Medulla oblongata (tissue), 1 donor: ENCODE data around the gene TSLP.

Experiments used
- DNase-seq: peaks from one replicate; pipeline ENCODE4 v3.0.0-alpha.2; 2015; ENCODE audit errors: extremely low spot score

Gene TSLP

GRCh38 chr5:111071413-111071812, at the start of gene TSLP:
Gene TSLP (plus strand): TSS chr5:111071713. CDS start chr5:111071891, 178 bp downstream.
- DNase-seq, result no peak

GRCh38 chr5:111022301-111022700, 49.2 kb upstream of the TSLP start:
- DNase-seq, result no peak

GRCh38 chr5:111028865-111029264, 42.6 kb upstream of the TSLP start:
- no peak for DNase-seq

GRCh38 chr5:111043712-111044506, 27.6 kb upstream of the TSLP start:
- DNase-seq, result no peak

GRCh38 chr5:111058064-111058463, 13.4 kb upstream of the TSLP start:
- no peak for DNase-seq

GRCh38 chr5:111060169-111060568, 11.3 kb upstream of the TSLP start:
- DNase-seq, result no peak

- DNase-seq, result no peak
These were observed 9.9 kb upstream of the TSLP start for GRCh38 chr5:111061618-111062017.

GRCh38 chr5:111063709-111064322, 7.7 kb upstream of the TSLP start:
- DNase-seq, result no peak

- no peak for DNase-seq
These were observed 5.1 kb upstream of the TSLP start for GRCh38 chr5:111066261-111066938.

GRCh38 chr5:111068213-111068612, 3.3 kb upstream of the TSLP start:
- no peak for DNase-seq

- no peak for DNase-seq
These were observed 1.7 kb upstream of the TSLP start for GRCh38 chr5:111069839-111070238.

GRCh38 chr5:111070272-111071134, 1.0 kb upstream of the TSLP start:
- no peak for DNase-seq

- no peak for DNase-seq
These were observed 1.6 kb downstream of the TSLP start for GRCh38 chr5:111072949-111073682.

- DNase-seq, result no peak
These were observed 2.7 kb downstream of the TSLP start for GRCh38 chr5:111074244-111074643.

GRCh38 chr5:111075520-111075919, 4.0 kb downstream of the TSLP start:
- no peak for DNase-seq

- no peak for DNase-seq
These were observed 4.6 kb downstream of the TSLP start for GRCh38 chr5:111076091-111076490.

GRCh38 chr5:111077678-111078077, 6.2 kb downstream of the TSLP start:
- no peak for DNase-seq

- DNase-seq, result no peak
These were observed 8.3 kb downstream of the TSLP start for GRCh38 chr5:111079846-111080245.

- DNase-seq, result no peak
These were observed 11.8 kb downstream of the TSLP start for GRCh38 chr5:111083323-111083722.

- peak; percentile 94 for DNase-seq
These were observed 20.7 kb downstream of the TSLP start, which contains the start of gene WDR36 for GRCh38 chr5:111092062-111092853. Gene WDR36 (plus strand): TSS chr5:111092348. CDS start chr5:111092457, 109 bp downstream.
